NCI-H510A treated with DMSO at 0.1 percent for 48 hours (cell line): ENCODE data around the gene CFDP1.

Experiments used
- DNase-seq: peaks from one replicate; lab custom pipeline; 2025; lab: John Stamatoyannopoulos, UW

The CFDP1 gene

DNA sequence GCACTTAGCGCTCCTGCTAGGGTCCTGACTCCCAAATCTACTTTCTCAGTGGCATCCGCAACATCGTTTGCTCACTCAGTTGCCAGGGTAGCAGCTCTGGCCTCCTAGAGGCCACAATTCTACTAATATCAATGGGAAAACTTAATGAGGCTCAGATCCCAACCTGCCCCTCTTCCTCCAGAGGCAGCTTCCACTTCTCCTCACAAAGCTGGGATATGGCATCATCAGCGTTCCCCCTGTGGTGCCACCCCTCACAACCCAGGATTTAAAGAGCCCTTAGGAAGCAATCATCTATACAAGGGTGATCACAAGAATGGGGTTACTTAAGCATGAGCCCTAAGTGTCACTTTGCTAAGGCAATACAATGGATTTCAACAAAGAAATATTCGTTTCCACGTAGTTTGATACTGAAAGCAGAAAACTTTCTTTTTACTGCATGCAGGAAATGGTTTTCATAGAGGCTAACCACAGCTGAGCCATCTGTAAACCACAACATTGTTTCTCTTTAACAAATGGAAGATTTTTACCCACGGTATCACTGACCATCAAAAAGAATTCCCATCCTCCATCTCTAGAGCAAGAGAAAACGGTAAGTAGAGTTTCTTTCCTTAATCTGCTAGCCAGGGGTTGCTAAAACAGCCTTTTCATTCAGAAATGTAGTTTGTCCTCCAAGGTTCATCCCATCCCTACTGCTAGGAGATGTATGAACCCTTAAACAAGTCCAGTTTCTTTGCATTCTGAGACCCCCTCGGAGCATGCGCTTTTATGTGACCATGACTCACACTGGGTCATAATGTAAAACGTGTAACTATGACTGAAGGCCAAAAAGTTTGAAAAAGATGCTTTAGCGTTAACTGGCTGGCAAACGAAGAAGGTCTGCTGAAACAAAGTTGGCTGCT lies 113.5 kb downstream of the CFDP1 start:
- DNase-seq, result no peak

- no peak for DNase-seq
Observed at GRCh38 chr16:75318737-75319136, 114.6 kb downstream of the CFDP1 start.

DNA sequence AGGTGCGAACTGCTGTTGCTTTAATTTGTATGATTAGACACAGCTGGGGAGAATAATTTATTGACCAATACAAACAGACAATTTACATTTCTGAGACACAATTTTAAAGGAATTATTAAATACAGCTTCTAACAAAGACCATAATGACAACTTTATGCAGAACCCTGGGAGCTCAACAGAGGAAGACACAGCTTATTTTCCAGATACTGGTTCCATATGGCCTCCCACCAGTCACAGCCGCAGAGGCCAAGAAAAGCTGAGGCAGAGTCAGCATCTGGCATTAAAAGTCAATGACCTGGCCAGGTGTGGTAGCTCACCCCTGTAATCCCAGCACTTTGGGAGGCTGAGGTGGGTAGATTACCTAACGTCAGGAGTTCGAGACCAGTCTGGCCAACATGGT lies 115.8 kb downstream of the CFDP1 start:
- DNase-seq, result no peak

- DNase-seq, result no peak
Observed at GRCh38 chr16:75317101-75317522, 116.2 kb downstream of the CFDP1 start.

DNA sequence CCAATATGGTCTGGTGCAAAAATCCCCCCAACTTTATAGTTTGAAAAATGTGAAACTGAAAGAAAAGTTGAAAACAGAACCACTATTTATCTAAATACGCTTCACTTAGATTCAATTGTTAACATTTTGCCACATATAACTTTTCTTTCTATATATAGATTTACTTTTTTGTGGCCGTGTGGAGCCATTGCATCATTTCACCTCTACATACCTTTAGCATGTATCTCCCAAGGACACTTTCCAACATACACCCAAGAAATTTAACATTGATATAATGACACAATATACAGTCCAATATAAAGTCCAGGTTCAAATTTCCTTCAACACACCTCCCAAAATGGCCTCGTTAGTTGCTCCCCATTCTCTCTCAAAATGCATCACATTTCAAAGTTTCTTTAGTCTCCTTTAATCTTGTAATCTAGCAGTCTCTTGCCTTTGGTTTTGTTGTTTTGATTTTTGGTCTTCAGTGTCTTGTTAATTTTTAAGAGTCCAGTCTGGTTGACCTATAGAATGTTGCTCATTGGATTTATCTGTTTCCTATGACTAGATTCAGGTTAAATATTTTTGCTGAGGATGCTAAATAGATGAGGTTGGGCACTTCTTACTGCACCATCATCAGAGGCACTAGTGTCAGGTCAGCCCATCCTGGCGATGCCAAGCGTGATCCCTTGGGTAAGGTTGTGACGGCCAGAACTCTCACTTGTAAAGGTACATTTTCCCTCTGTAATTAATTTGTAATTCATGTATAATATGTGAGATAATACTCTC lies 117.6 kb downstream of the CFDP1 start:
- no peak for DNase-seq

- DNase-seq, result no peak
Observed at GRCh38 chr16:75312875-75313274, 120.4 kb downstream of the CFDP1 start.

GRCh38 chr16:75311383-75311938 lies 121.8 kb downstream of the CFDP1 start:
- no peak for DNase-seq

DNA sequence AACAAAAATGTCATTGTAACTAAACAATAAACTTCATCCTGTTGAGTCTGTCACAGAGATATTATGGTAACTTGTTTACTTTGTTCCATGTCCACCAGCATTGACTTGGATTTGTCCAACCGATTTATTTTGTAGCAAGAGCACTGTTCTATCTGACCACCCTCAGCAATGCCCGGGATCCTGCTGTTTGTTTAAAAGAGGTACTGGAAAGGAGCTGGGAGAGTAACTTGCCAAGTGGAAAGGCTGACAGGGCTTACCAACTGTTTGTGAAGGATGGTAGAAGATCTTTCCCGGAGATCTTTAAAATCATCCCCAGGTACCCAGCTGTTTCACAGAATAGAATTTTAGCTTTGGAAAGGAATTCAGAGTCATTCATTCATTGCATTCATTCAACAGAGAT lies 122.8 kb downstream of the CFDP1 start:
- DNase-seq, result no peak

DNA sequence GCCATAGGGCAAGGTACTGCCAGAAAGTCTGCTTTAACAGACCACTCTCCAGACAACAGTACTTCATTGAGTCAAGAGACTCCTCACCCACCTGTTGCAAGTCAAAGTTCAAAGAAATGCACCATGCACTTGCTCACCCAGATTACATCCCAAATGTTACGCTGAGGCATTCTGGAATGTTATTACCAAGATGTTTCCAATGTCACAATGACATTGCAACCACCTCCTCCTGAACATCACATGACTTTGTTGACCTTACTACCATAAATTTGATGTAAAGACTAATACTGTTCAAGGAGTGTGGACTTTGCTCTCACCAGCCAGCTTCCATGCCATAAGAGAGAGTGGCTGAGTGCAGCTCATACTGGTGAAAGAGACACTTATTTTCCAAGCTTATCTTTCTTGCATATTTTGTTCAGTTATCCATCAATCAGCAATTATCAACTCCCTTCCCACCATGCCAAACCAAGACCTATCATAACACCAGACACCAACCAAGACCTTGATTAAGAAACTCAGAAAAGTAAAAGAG lies 123.3 kb downstream of the CFDP1 start:
- DNase-seq, result no peak

DNA sequence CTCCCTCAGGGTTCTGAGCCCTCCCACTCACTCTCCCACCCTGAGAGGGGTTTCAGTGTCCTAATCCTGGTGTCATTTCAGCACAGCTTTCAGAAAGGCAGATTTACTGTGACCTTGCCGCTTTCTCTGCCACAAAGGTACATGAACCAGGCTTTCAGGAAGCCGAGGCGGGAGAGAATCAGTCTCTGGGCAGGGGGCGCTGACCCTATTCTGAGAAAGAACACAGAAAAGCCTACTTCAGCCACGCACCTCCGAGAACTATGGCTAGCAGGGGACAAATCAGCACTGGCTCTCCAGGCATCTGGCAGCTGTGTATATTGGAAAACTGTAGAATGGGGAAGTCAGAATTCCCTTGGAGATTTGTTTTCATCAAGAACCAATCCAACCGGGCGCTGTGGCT lies 124.1 kb downstream of the CFDP1 start:
- no peak for DNase-seq

- no peak for DNase-seq
Observed at GRCh38 chr16:75308011-75308410, 125.3 kb downstream of the CFDP1 start.

GRCh38 chr16:75307506-75307905 lies 125.8 kb downstream of the CFDP1 start:
- DNase-seq, result no peak

GRCh38 chr16:75306099-75306762 lies 127.1 kb downstream of the CFDP1 start:
- no peak for DNase-seq

DNA sequence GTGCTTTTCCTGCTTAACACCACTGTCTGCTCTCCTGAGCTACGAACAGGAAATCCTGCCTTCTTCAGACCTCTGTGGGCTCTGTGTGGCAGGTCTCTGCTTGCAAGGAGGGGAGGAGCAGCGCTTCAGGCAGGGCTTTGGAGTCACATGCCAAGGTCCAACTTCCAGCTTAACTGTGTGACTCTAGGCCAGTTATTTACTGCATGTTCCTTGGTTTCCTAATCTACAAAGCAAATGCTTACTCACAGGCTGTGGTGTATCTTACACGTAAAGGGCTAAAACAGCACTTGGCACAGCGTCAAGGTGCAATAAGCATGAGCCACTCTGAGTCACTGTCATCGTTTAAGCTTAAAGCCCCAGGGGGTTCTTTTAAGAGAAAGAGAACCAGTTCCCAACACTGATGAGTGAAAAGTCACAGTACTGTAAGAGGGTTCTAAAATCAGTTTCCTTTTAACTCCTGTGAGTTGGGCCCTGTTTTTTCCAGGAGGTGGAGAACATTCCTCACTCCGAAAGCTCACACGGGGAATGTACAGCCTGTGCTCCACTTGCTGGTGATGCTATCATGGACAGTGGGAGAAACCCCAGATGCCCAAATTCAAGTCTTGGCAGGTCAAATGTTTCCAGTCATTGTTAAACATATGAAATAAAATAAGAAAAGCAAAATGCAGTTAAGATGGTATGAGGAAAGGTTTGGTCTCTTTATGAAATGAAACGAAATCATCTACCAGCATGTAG lies 127.8 kb downstream of the CFDP1 start:
- peak; percentile 54 for DNase-seq

- DNase-seq, result no peak
Observed at GRCh38 chr16:75304521-75305363, 128.6 kb downstream of the CFDP1 start.

GRCh38 chr16:75301804-75302203 lies 131.5 kb downstream of the CFDP1 start:
- DNase-seq, result no peak

GRCh38 chr16:75298267-75298666 lies 135.0 kb downstream of the CFDP1 start:
- DNase-seq, result no peak

DNA sequence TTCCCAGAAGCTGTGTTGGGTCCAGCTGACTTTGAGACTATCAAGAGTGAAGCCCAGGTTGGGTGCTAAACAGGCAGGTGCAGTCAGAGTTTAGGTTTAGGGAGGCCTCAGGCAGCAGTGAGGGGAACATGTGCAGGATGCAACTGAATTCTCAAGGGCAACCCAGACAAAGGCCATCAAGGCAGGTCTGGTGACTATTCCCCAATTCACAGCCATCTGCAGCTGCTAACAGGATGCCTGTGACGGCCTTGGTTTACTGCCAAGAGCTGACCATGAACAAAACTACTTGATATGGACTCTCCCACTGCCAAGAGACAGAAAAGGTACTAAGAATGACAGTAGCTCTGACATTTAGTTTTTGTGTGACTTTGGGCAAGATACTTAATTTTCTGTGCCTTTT lies 136.7 kb downstream of the CFDP1 start:
- no peak for DNase-seq

- DNase-seq, result no peak
Observed at GRCh38 chr16:75294773-75295459, 138.4 kb downstream of the CFDP1 start.

GRCh38 chr16:75293772-75294171 lies 139.5 kb downstream of the CFDP1 start:
- DNase-seq, result no peak
